MM.1S (cell line): Measurements from ENCODE around the gene SLC4A8.

Source experiments
- CTCF ChIP-seq: fragments of 300-600 bp; sonication (generic); IDR thresholded peaks from 2 replicates; pipeline ENCODE4 v1.5.1; 2016; ENCODE audit warnings: antibody characterized with exemption, low read length, mixed read lengths
- EZH2 ChIP-seq: fragments of 300-600 bp; sonication (generic); optimal IDR thresholded peaks from 2 replicates; pipeline ENCODE3; 2017; ENCODE audit warnings: low read depth, mild to moderate bottlenecking, antibody characterized with exemption, low read length, mixed read lengths
- EZH2phosphoT487 ChIP-seq: fragments of 300-600 bp; sonication (generic); IDR thresholded peaks from 2 replicates; pipeline ENCODE4 v1.6.1; 2018; ENCODE audit warnings: antibody characterized with exemption, low read length

- TF ChIP-seq EZH2 = no peak
- no peak for TF ChIP-seq CTCF
- no peak for TF ChIP-seq EZH2phosphoT487
These were observed 17.8 kb upstream of the SLC4A8 start for GRCh38 chr12:51406859-51407258.
